ENCODE data around the gene TSC2.

TSC2 gene

GRCh38 chr16:2038382-2039231 lies 9.2 kb upstream of the TSC2 start:
- Histone ChIP-seq H3K4me3 (ENCODE audit: low read depth in 1 of 2, low read length in 1 of 2) (no peak overlapping the region), H3K27me3 (peaks cover 13% of the 10 kb centered on the region), H3K9me3 (no peaks in the 10 kb centered on the region), H3K4me1 (ENCODE audit: control insufficient read depth in 1 of 2, insufficient read depth in 1 of 2, low read depth in 1 of 2, low read length in 1 of 2) (peaks cover 0 to 4% of the 10 kb centered on the region in 2 experiments), H3K27ac (no peak overlapping the region), H3K36me3 (no peaks in the 10 kb centered on the region)
- TF ChIP-seq CTCF (IDR thresholded peaks at IDR 0.05) = no peak

GRCh38 chr16:2039274-2040031 lies 8.3 kb upstream of the TSC2 start:
- no peak for TF ChIP-seq CTCF (IDR thresholded peaks at IDR 0.05)
- Histone ChIP-seq H3K27ac (no peak overlapping the region), H3K4me1 (ENCODE audit: control insufficient read depth in 1 of 2, insufficient read depth in 1 of 2, low read depth in 1 of 2, low read length in 1 of 2) (no peaks in the 10 kb centered on the region), H3K36me3 (no peaks in the 10 kb centered on the region), H3K9me3 (no peaks in the 10 kb centered on the region), H3K4me3 (ENCODE audit: low read depth in 1 of 2, low read length in 1 of 2) (no peak overlapping the region), H3K27me3 (peaks cover 15% of the 10 kb centered on the region)

GRCh38 chr16:2040041-2040786 lies 7.6 kb upstream of the TSC2 start:
- Histone ChIP-seq H3K9me3 (no peaks in the 10 kb centered on the region), H3K27ac (no peak overlapping the region), H3K36me3 (no peaks in the 10 kb centered on the region), H3K4me1 (ENCODE audit: control insufficient read depth in 1 of 2, insufficient read depth in 1 of 2, low read depth in 1 of 2, low read length in 1 of 2) (no peaks in the 10 kb centered on the region), H3K4me3 (ENCODE audit: low read depth in 1 of 2, low read length in 1 of 2) (no peak overlapping the region), H3K27me3 (peaks cover 14% of the 10 kb centered on the region)
- no peak for TF ChIP-seq CTCF (IDR thresholded peaks at IDR 0.05)

GRCh38 chr16:2040787-2041522 lies 6.8 kb upstream of the TSC2 start:
- no peak overlapping the region for H3K4me3 ChIP-seq (ENCODE audit: low read depth in 1 of 2, low read length in 1 of 2)
- H3K27ac ChIP-seq = no peak overlapping the region
- H3K36me3 ChIP-seq = no peaks in the 10 kb centered on the region
- no peaks in the 10 kb centered on the region for H3K4me1 ChIP-seq (ENCODE audit: control insufficient read depth in 1 of 2, insufficient read depth in 1 of 2, low read depth in 1 of 2, low read length in 1 of 2)
- no peaks in the 10 kb centered on the region for H3K9me3 ChIP-seq
- H3K27me3 ChIP-seq = peaks cover 14% of the 10 kb centered on the region
- TF ChIP-seq CTCF (IDR thresholded peaks at IDR 0.05) = no peak

All from neutrophil (primary cell).